SJSA1 (cell line): Measurements from ENCODE around the gene PDX1. TPM values are rescaled to one million over a fixed set of nuclear protein-coding genes. Genes with fewer than 3 reads are reported as not detected.

ENCODE experiments used
- total RNA-seq: library from RNA; depleted of rRNA; stranded (reverse); fragments of >200 nt; shearing (Covaris generic); gene quantifications from 2 replicates; pipeline ENCODE4 v1.2.3, GENCODE V29; 2014; rRNA removed

The PDX1 gene
- total RNA-seq, 1 experiment from 2014 or later: not detected

Other genes starting within 250 kb of the PDX1 start
- not detected in 2 replicates for gene GSX1, start 127.5 kb upstream of the PDX1 start, total RNA-seq
- not detected in 2 replicates for gene CDX2, start 49.3 kb downstream of the PDX1 start, total RNA-seq
- gene URAD, start 68.7 kb downstream of the PDX1 start, total RNA-seq: not detected in 2 replicates
- gene FLT3, start 180.6 kb downstream of the PDX1 start, total RNA-seq: not detected in 2 replicates
- gene PAN3, start 218.5 kb downstream of the PDX1 start, total RNA-seq: 7.3 and 8.1 TPM in 2 replicates